HK-2 (cell line): Measurements from ENCODE around the gene SPPL3.
"Not testable (repeated sequence)": the region's sequence is repeated elsewhere in the genome, so short reads cannot be mapped to it uniquely, and the experiment has no call there.

Experiments
- DNase-seq: peaks from one replicate; pipeline ENCODE4 v3.0.0-alpha.2; 2018; ENCODE audit not compliant: unreplicated experiment

Gene SPPL3

GRCh38 chr12:120844768-120845449, 59.2 kb downstream of the SPPL3 start:
- no peak for DNase-seq

GRCh38 chr12:120844297-120844696, 59.9 kb downstream of the SPPL3 start:
- DNase-seq, result no peak

- DNase-seq, result no peak
Observed at GRCh38 chr12:120843472-120843871, 60.7 kb downstream of the SPPL3 start.

GRCh38 chr12:120842595-120842994, 61.6 kb downstream of the SPPL3 start:
- no peak for DNase-seq

GRCh38 chr12:120841525-120841924, 62.6 kb downstream of the SPPL3 start:
- DNase-seq, result no peak

GRCh38 chr12:120839503-120839902, 64.7 kb downstream of the SPPL3 start:
- DNase-seq, result no peak

- not testable (repeated sequence) for DNase-seq
Observed at GRCh38 chr12:120838629-120839383, 65.4 kb downstream of the SPPL3 start.

- DNase-seq, result no peak
Observed at GRCh38 chr12:120836114-120836684, 68.0 kb downstream of the SPPL3 start.

- no peak for DNase-seq
Observed at GRCh38 chr12:120835657-120836056, 68.5 kb downstream of the SPPL3 start.

GRCh38 chr12:120835304-120835612, 68.9 kb downstream of the SPPL3 start:
- no peak for DNase-seq

- no peak for DNase-seq
Observed at GRCh38 chr12:120834489-120835303, 69.5 kb downstream of the SPPL3 start.

GRCh38 chr12:120833849-120834248, 70.3 kb downstream of the SPPL3 start:
- DNase-seq, result no peak

- DNase-seq, result no peak
Observed at GRCh38 chr12:120832737-120833136, 71.4 kb downstream of the SPPL3 start.

GRCh38 chr12:120831648-120832267, 72.4 kb downstream of the SPPL3 start:
- no peak for DNase-seq

GRCh38 chr12:120830966-120831365, 73.2 kb downstream of the SPPL3 start:
- DNase-seq, result no peak

GRCh38 chr12:120830052-120830940, 73.9 kb downstream of the SPPL3 start:
- no peak for DNase-seq

GRCh38 chr12:120826335-120826734, 77.8 kb downstream of the SPPL3 start:
- DNase-seq, result no peak

- DNase-seq, result no peak
Observed at GRCh38 chr12:120825337-120825736, 78.8 kb downstream of the SPPL3 start.

GRCh38 chr12:120822832-120823503, 81.2 kb downstream of the SPPL3 start:
- no peak for DNase-seq

GRCh38 chr12:120821878-120822277, 82.3 kb downstream of the SPPL3 start:
- DNase-seq, result no peak
